ENCODE results near the gene PSMB9. TPM values are rescaled to one million over a fixed set of nuclear protein-coding genes. Genes with fewer than 3 reads are reported as not detected.

PSMB9 gene
- total RNA-seq, 4 donors from 2014 or later, result 22.2 to 84.2 (median 23.8) TPM

- no peak for ATAC-seq (ENCODE audit: low FRiP score)
- DNase-seq (ENCODE audit: low spot score), result no peak
- TF ChIP-seq CTCF (IDR thresholded peaks at IDR 0.05), result no peak
These were observed 37.2 kb upstream of the PSMB9 start, which contains the start of gene HLA-DOB for GRCh38 chr6:32816746-32817204. TSS of gene HLA-DOB (minus strand) at chr6:32817002. CDS start at chr6:32816951, 51 bp downstream.

- no peak for DNase-seq (ENCODE audit: low spot score)
- ATAC-seq (ENCODE audit: low FRiP score), result no peak
- TF ChIP-seq CTCF (IDR thresholded peaks at IDR 0.05), result no peak
These were observed 35.1 kb upstream of the PSMB9 start for GRCh38 chr6:32818867-32819266.

GRCh38 chr6:32819729-32820128, 34.3 kb upstream of the PSMB9 start:
- ATAC-seq (ENCODE audit: low FRiP score), result peak; percentile 59
- TF ChIP-seq CTCF (IDR thresholded peaks at IDR 0.05), result no peak
- DNase-seq (ENCODE audit: low spot score), result no peak

GRCh38 chr6:32825966-32826365, 28.0 kb upstream of the PSMB9 start:
- TF ChIP-seq CTCF (IDR thresholded peaks at IDR 0.05), result no peak
- ATAC-seq (ENCODE audit: low FRiP score) (peak; percentile 77), DNase-seq (ENCODE audit: low spot score) (no peak)

- peak; percentile 39 for ATAC-seq (ENCODE audit: low FRiP score)
- no peak for DNase-seq (ENCODE audit: low spot score)
- no peak for TF ChIP-seq CTCF (IDR thresholded peaks at IDR 0.05)
These were observed 27.0 kb upstream of the PSMB9 start for GRCh38 chr6:32827025-32827424.

GRCh38 chr6:32829495-32829894, 24.5 kb upstream of the PSMB9 start:
- no peak for DNase-seq (ENCODE audit: low spot score)
- ATAC-seq (ENCODE audit: low FRiP score), result no peak
- no peak for TF ChIP-seq CTCF (IDR thresholded peaks at IDR 0.05)

- no peak for TF ChIP-seq CTCF (IDR thresholded peaks at IDR 0.05)
- DNase-seq (ENCODE audit: low spot score) (no peak), ATAC-seq (ENCODE audit: low FRiP score) (no peak)
These were observed 24.0 kb upstream of the PSMB9 start for GRCh38 chr6:32830017-32830416.

Data from omental fat pad (tissue), 4 donors.